Measurements from ENCODE around the gene PLA2G5.

DNA sequence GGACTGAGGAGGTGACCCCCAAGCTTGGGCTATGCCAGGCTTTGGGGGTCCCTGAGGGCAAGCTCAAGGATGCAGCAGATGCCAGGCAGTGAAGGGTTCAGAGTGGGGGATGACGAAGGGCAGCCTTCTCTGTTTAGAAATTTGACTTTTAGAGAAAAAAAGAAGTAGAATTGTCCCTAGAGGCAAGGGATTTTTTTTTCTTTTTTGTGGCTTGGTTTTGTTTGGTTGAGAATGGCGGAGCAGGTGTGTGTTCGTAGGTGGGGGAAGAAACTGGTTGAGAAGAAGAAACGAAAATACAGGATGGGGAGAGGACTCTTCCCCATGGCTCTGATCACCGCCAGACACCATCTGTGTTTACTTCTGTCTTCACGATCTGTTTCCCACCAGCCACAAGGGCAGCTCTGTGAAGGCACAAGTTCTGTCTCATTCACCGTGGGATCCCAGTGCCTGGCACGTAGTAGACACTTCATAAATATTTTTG is 8.2 kb downstream of the PLA2G5 start:
- TF ChIP-seq, protein P1, sequence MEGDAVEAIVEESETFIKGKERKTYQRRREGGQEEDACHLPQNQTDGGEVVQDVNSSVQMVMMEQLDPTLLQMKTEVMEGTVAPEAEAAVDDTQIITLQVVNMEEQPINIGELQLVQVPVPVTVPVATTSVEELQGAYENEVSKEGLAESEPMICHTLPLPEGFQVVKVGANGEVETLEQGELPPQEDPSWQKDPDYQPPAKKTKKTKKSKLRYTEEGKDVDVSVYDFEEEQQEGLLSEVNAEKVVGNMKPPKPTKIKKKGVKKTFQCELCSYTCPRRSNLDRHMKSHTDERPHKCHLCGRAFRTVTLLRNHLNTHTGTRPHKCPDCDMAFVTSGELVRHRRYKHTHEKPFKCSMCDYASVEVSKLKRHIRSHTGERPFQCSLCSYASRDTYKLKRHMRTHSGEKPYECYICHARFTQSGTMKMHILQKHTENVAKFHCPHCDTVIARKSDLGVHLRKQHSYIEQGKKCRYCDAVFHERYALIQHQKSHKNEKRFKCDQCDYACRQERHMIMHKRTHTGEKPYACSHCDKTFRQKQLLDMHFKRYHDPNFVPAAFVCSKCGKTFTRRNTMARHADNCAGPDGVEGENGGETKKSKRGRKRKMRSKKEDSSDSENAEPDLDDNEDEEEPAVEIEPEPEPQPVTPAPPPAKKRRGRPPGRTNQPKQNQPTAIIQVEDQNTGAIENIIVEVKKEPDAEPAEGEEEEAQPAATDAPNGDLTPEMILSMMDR (IDR thresholded peaks at IDR 0.05): no peak
- TF ChIP-seq POLR2A (IDR thresholded peaks at IDR 0.05): no peak
